HL-60 (cell line): ENCODE data around the gene S100A13.
A peak's percentile ranks its signal among the peaks of the same experiment; 100 is the strongest.

Experiments used
- DNase-seq, 2 experiments: peaks; one replicate each; pipeline ENCODE4 v3.0.0-alpha.2; 2010 to 2020; ENCODE audit warnings: low read depth in 1 of 2, low spot score in 1 of 2
- H3K27ac ChIP-seq: fragments of 250-450 bp; sonication (Bioruptor Pico); replicated peaks from 2 replicates; pipeline ENCODE4 v1.5.1; 2020; ENCODE audit warnings: mild to moderate bottlenecking, moderate library complexity
- H3K27me3 ChIP-seq: fragments of 250-450 bp; sonication (Bioruptor Pico); 2 replicates; pipeline ENCODE4 v1.5.1; 2021; ENCODE audit warnings: mild to moderate bottlenecking, moderate library complexity; ENCODE audit not compliant: insufficient read depth, poor library complexity, severe bottlenecking
- H3K4me3 ChIP-seq: replicated peaks from 2 replicates; pipeline ENCODE4 v1.5.1; 2011; ENCODE audit warnings: mild to moderate bottlenecking, control low read depth, low read length; ENCODE audit not compliant: insufficient read depth
- GABPA ChIP-seq: IDR thresholded peaks from 2 replicates; pipeline ENCODE4 v1.6.1; 2012; ENCODE audit warnings: low read depth
- POLR2AphosphoS5 ChIP-seq: IDR thresholded peaks from 2 replicates; pipeline ENCODE4 v1.6.1; 2012; ENCODE audit warnings: low read depth
- SPI1 ChIP-seq: IDR thresholded peaks from 2 replicates; pipeline ENCODE4 v1.6.1; 2012; ENCODE audit warnings: low read depth, mild to moderate bottlenecking, borderline replicate concordance
- TF ChIP-seq, protein P1 (sequence below): IDR thresholded peaks from 2 replicates; pipeline ENCODE4 v1.6.1; 2012; ENCODE audit warnings: low read depth; ENCODE audit not compliant: insufficient replicate concordance
- TF ChIP-seq, protein P2 (sequence below): IDR thresholded peaks from one replicate; pipeline ENCODE4 v1.5.1; 2011; ENCODE audit warnings: low read length, control low read depth, inconsistent platforms; ENCODE audit not compliant: insufficient read depth

The S100A13 gene

DNA sequence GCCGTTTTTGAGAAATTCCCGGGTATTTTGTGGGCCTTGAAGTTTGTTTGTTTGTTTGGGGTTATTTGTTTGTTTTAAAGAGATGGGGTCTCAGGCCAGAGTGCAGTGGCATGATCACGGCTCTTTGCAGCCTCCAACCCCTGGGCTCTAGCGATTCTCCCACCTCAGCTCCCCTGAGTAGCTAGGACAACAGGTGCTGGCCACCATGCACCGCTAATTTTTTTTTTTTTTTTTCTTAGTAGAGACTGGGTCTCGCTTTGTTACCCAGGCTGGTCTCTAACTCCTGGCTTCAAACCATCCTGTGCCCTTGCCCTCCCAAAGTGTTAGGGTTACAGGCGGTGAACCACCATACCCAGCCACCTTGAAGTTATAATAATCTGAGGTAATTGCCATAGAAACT is 8.6 kb upstream of the S100A13 start:
- Histone ChIP-seq H3K27ac (no peak overlapping the region), H3K4me3 (peak overlapping the region; percentile 51; the same call in 1 of the 2 replicates), H3K27me3 (no peaks in the 10 kb centered on the region)
- TF ChIP-seq GABPA = no peak
- TF ChIP-seq, protein P1, sequence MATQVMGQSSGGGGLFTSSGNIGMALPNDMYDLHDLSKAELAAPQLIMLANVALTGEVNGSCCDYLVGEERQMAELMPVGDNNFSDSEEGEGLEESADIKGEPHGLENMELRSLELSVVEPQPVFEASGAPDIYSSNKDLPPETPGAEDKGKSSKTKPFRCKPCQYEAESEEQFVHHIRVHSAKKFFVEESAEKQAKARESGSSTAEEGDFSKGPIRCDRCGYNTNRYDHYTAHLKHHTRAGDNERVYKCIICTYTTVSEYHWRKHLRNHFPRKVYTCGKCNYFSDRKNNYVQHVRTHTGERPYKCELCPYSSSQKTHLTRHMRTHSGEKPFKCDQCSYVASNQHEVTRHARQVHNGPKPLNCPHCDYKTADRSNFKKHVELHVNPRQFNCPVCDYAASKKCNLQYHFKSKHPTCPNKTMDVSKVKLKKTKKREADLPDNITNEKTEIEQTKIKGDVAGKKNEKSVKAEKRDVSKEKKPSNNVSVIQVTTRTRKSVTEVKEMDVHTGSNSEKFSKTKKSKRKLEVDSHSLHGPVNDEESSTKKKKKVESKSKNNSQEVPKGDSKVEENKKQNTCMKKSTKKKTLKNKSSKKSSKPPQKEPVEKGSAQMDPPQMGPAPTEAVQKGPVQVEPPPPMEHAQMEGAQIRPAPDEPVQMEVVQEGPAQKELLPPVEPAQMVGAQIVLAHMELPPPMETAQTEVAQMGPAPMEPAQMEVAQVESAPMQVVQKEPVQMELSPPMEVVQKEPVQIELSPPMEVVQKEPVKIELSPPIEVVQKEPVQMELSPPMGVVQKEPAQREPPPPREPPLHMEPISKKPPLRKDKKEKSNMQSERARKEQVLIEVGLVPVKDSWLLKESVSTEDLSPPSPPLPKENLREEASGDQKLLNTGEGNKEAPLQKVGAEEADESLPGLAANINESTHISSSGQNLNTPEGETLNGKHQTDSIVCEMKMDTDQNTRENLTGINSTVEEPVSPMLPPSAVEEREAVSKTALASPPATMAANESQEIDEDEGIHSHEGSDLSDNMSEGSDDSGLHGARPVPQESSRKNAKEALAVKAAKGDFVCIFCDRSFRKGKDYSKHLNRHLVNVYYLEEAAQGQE = no peak
- TF ChIP-seq POLR2AphosphoS5 = no peak
- TF ChIP-seq SPI1 = no peak
- TF ChIP-seq, protein P2, sequence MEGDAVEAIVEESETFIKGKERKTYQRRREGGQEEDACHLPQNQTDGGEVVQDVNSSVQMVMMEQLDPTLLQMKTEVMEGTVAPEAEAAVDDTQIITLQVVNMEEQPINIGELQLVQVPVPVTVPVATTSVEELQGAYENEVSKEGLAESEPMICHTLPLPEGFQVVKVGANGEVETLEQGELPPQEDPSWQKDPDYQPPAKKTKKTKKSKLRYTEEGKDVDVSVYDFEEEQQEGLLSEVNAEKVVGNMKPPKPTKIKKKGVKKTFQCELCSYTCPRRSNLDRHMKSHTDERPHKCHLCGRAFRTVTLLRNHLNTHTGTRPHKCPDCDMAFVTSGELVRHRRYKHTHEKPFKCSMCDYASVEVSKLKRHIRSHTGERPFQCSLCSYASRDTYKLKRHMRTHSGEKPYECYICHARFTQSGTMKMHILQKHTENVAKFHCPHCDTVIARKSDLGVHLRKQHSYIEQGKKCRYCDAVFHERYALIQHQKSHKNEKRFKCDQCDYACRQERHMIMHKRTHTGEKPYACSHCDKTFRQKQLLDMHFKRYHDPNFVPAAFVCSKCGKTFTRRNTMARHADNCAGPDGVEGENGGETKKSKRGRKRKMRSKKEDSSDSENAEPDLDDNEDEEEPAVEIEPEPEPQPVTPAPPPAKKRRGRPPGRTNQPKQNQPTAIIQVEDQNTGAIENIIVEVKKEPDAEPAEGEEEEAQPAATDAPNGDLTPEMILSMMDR = no peak
- no peak for DNase-seq

DNA sequence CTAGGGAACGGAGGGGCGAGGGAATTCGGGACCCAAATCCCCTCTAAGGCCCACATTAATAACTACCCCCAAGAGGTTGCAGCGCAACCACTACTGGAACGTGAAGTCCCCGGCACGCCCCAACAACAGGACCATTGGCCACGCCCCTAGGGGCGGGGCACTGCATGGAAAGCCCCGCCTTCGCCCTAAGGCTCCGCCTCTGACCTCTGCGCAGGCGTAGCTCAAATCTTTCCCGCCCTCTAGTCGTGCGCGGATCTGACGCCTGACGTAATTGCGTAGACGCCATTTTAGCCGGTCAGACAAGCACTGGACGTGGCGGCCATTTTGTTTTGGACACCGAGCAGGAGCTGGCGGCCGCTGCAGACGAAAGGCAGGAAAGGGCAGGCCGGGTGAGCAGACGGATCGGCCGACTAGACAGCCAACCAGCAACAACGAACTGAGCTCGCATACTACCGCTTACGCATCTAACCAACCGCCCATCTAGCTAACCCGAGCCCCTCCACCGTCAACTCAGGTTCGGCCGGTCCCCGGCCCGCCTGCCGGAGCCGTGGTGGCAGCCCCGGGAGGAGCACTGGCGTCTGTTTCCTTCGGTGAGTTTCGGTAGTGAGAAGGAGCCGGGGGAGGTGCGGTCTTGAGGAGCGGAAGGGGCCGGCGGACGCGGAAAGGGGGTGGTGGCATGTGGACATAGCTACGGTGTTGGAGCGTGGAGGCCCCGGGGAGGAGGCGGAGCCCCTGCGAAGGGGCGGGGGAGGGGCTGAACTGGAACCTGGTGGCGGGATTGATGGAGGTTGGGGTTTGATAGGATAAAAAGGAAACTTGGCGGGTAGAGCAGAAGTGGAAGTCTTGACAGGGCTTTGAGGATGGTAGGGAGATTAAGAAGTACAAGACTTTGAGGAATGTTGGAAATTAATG is 6.7 kb upstream of the S100A13 start, which contains the start of gene CHTOP:
Gene CHTOP, plus strand, starts transcription at position 313 of the 912 bp plus-strand sequence. CDS start 2,523 bp downstream, outside the sequence.
- peak within 1 kb of the TSS; percentile 99 for H3K27ac ChIP-seq
- H3K27me3 ChIP-seq = no peaks in the 10 kb centered on the region
- TF ChIP-seq SPI1 (no peak; the same call in 1 of the 2 replicates), POLR2AphosphoS5 (peak; percentile 96), GABPA (no peak)
- TF ChIP-seq, protein P1 = peak; percentile 62
- TF ChIP-seq, protein P2 = no peak
- DNase-seq = peak; percentile 94 to 98
- peak within 1 kb of the TSS; percentile 51 for H3K4me3 ChIP-seq

DNA sequence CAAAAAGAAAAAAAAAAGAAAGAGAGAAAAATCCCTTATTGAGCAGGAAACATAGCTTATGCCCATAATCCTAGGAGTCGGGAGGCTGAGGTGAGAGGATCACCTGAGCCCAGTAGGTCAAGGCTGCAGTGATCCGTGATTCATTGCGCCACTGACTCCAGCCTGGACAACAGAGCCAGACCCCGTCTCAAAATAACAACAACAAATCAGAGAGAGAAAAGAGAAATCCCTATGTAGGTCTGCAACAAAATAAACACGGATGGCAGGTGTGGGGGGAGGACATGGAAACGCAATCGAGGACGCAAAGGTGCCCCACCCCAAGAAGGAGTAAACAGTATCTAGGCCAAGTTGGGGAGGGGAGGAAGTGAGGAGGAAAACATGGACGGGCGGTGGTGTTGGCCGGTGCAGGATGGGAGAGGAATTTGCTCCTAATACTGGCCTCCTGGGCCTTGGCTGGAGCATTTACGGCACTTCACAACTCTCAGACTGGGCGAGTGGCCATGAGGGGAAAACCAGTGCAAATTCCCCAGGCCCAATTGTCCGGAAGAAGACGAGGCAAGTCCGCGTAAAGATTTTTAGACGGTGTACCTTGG is 6.0 kb upstream of the S100A13 start:
- DNase-seq = no peak
- Histone ChIP-seq H3K27ac (no peak overlapping the region), H3K27me3 (no peaks in the 10 kb centered on the region), H3K4me3 (peak overlapping the region; percentile 16)
- no peak for TF ChIP-seq SPI1
- TF ChIP-seq, protein P2 = no peak
- TF ChIP-seq, protein P1 = no peak
- no peak for TF ChIP-seq POLR2AphosphoS5
- TF ChIP-seq GABPA = no peak
